ENCODE results near the gene CDH4.

- TF ChIP-seq TEAD4 (IDR thresholded peaks at IDR 0.05) (no peak), EP300 (IDR thresholded peaks at IDR 0.05; ENCODE audit: borderline replicate concordance) (no peak), REST (IDR thresholded peaks at IDR 0.05; ENCODE audit: low read depth) (no peak)
Measured at GRCh38 chr20:61692479-61692878, 440.4 kb downstream of the CDH4 start.

Measured in Ishikawa (cell line).